ENCODE measurements around the gene STK32C. TPM values are rescaled to one million over a fixed set of nuclear protein-coding genes. Genes with fewer than 3 reads are reported as not detected.
A peak's percentile ranks its signal among the peaks of the same experiment; 100 is the strongest.

STK32C gene
- total and polyA plus RNA-seq, 2 of the 4 experiments (the other 2 are of a cell fraction): 5.0 to 8.3 TPM

- no peak overlapping the region for H3K56ac ChIP-seq (ENCODE audit: extremely low read depth, insufficient read depth, low read length)
- ChIA-PET CTCF (no interaction called here), POLR2A (ENCODE audit: unreplicated experiment) (no interaction called here)
- no peak overlapping the region for H2AFZ ChIP-seq (replicated peaks; ENCODE audit: low read length, poor library complexity)
- H3K4ac ChIP-seq (ENCODE audit: low read depth, low read length): no peak overlapping the region
- H3K4me1 ChIP-seq (ENCODE audit: control insufficient read depth, insufficient read depth, low read length): no peaks in the 10 kb centered on the region
- H3K23ac ChIP-seq (ENCODE audit: low read depth, low read length): no peak overlapping the region
- H2BK15ac ChIP-seq (ENCODE audit: low read depth, low read length): no peak overlapping the region
- no peak for TF ChIP-seq MAFK (IDR thresholded peaks at IDR 0.05; ENCODE audit: low read depth, low read length)
- TF ChIP-seq RFX5 (IDR thresholded peaks at IDR 0.05; ENCODE audit: low read depth, low read length): no peak
- no peak for TF ChIP-seq BHLHE40 (IDR thresholded peaks at IDR 0.05; ENCODE audit: low read depth, low read length)
- TF ChIP-seq RAD21 (IDR thresholded peaks at IDR 0.05; ENCODE audit: low read length): no peak
- TF ChIP-seq ELK1 (IDR thresholded peaks at IDR 0.05; ENCODE audit: borderline replicate concordance, low read depth, low read length): no peak
- no peak for TF ChIP-seq MXI1 (IDR thresholded peaks at IDR 0.05; ENCODE audit: borderline replicate concordance, low read depth, low read length)
- TF ChIP-seq USF2 (IDR thresholded peaks at IDR 0.05; ENCODE audit: low read depth, low read length): no peak
- TF ChIP-seq POLR2A (IDR thresholded peaks at IDR 0.05; ENCODE audit: low read depth, low read length): no peak
- TF ChIP-seq MAZ (IDR thresholded peaks at IDR 0.05; ENCODE audit: borderline replicate concordance, low read depth, low read length): no peak
- H2AK5ac ChIP-seq (ENCODE audit: low read depth, low read length): no peak overlapping the region
- peaks cover 15% of the 10 kb centered on the region; the same call in 1 of the 2 replicates for H3K27me3 ChIP-seq (ENCODE audit: control insufficient read depth, insufficient read depth, low read length)
- H2BK120ac ChIP-seq (ENCODE audit: low read depth, low read length): no peak overlapping the region
- H4K5ac ChIP-seq (ENCODE audit: low read depth, low read length): no peak overlapping the region
- H3K79me1 ChIP-seq (ENCODE audit: low read depth in 1 of 2, low read length in 2 of 2): no peaks in the 10 kb centered on the region
- H4K91ac ChIP-seq (ENCODE audit: insufficient read depth, low read depth, low read length): no peak overlapping the region
- no peak overlapping the region for H3K27ac ChIP-seq (ENCODE audit: insufficient read depth, low read length)
- no peak overlapping the region for H3K14ac ChIP-seq (replicated peaks; ENCODE audit: low read depth, low read length)
- H3K18ac ChIP-seq (ENCODE audit: low read depth, low read length): no peak overlapping the region
- in situ Hi-C loops (cut with MboI; ENCODE audit: low sequenced_read_pairs) (no loop called here), intact Hi-C loops (cut with micrococcal nuclease) (no loop called here), dilution Hi-C loops (cut with HindIII; ENCODE audit: low sequenced_read_pairs, unreplicated experiment) (no loop called here)
- H2AK9ac ChIP-seq (replicated peaks; ENCODE audit: low read depth, low read length, poor library complexity): no peak overlapping the region
- peak; percentile 59 for ATAC-seq (ENCODE audit: low read depth)
- no peaks in the 10 kb centered on the region for H3K9me3 ChIP-seq (ENCODE audit: control insufficient read depth, insufficient read depth, low read length)
- no peak overlapping the region for H2BK5ac ChIP-seq (ENCODE audit: low read depth, low read length, poor library complexity, severe bottlenecking)
- H3K36me3 ChIP-seq (ENCODE audit: control insufficient read depth, insufficient read depth, low read length): no peaks in the 10 kb centered on the region
- DNase-seq: no peak
- WGBS, 2 experiments (ENCODE audit: extremely low coverage in 2 of 2, insufficient read length in 1 of 2): 64% methylated on average over 3 of the region's 28 CpGs; no CpG with 5 or more reads in 1 of the 2 experiments
- no peaks in the 10 kb centered on the region for H4K20me1 ChIP-seq (ENCODE audit: insufficient read depth, low read length)
- no peak overlapping the region for H2BK20ac ChIP-seq (ENCODE audit: low read depth, low read length)
- no peak overlapping the region for H4K8ac ChIP-seq (ENCODE audit: low read depth in 2 of 2, low read length in 2 of 2)
- H3K9ac ChIP-seq (ENCODE audit: low read depth, low read length): no peak overlapping the region
- no TSS peak for BruUV-seq (replicated peaks)
- no peak overlapping the region for H3K4me3 ChIP-seq (ENCODE audit: insufficient read depth, low read depth, low read length)
- H3K4me2 ChIP-seq (ENCODE audit: low read depth, low read length): no peak overlapping the region
- no peaks in the 10 kb centered on the region for H3K9me1 ChIP-seq (ENCODE audit: insufficient read depth, low read length)
Observed at GRCh38 chr10:132298038-132298881, 9.5 kb downstream of the STK32C start.
